Chondrocyte (in vitro differentiated cells): Measurements from ENCODE around the gene AUTS2. TPM values are rescaled to one million over a fixed set of nuclear protein-coding genes. Genes with fewer than 3 reads are reported as not detected.

Experiments used
- DNase-seq: peaks from one replicate; pipeline ENCODE4 v3.0.0; 2021; ENCODE audit warnings: mixed read lengths, low spot score
- H3K27ac Mint-ChIP-seq: one replicate; pipeline ENCODE4 v1.8.0; 2021; ENCODE audit warnings: mild to moderate bottlenecking, moderate library complexity, mixed read lengths; ENCODE audit not compliant: unreplicated experiment
- H3K27me3 Mint-ChIP-seq: 2 replicates; pipeline ENCODE4 v1.8.0; 2021; ENCODE audit warnings: low read depth, mixed read lengths
- H3K36me3 Mint-ChIP-seq: 2 replicates; pipeline ENCODE4 v1.8.0; 2021; ENCODE audit warnings: low read depth, mixed read lengths
- H3K4me1 Mint-ChIP-seq: 2 replicates; pipeline ENCODE4 v1.8.0; 2021; ENCODE audit warnings: low read depth, mild to moderate bottlenecking, mixed read lengths
- H3K4me3 Mint-ChIP-seq: one replicate; pipeline ENCODE4 v1.8.0; 2021; ENCODE audit warnings: mild to moderate bottlenecking, moderate library complexity, mixed read lengths; ENCODE audit not compliant: unreplicated experiment
- H3K9me3 Mint-ChIP-seq: 2 replicates; pipeline ENCODE4 v1.8.0; 2021; ENCODE audit warnings: low read depth, mixed read lengths
- CTCF ChIP-seq: fragments of 200-600 bp; sonication (generic); IDR thresholded peaks from 2 replicates; pipeline ENCODE4 v1.5.0; 2021; ENCODE audit warnings: antibody characterized with exemption, mild to moderate bottlenecking, moderate library complexity
- total RNA-seq: library from RNA; stranded (reverse); gene quantifications from 3 replicates; pipeline ENCODE4 v1.2.1, GENCODE V29; 2021

Gene AUTS2
- total RNA-seq, 1 donor from 2014 or later = 31.5 TPM

GRCh38 chr7:70494225-70495032, 896.2 kb downstream of the AUTS2 start:
- TF ChIP-seq CTCF = no peak
- no peaks in the 10 kb centered on the region for H3K36me3 Mint-ChIP-seq
- no peak overlapping the region for H3K4me3 Mint-ChIP-seq
- DNase-seq = no peak
- peak overlapping the region; percentile 60 for H3K27ac Mint-ChIP-seq
- no peaks in the 10 kb centered on the region for H3K27me3 Mint-ChIP-seq
- peaks cover 19% of the 10 kb centered on the region for H3K4me1 Mint-ChIP-seq
- no peaks in the 10 kb centered on the region for H3K9me3 Mint-ChIP-seq

DNA sequence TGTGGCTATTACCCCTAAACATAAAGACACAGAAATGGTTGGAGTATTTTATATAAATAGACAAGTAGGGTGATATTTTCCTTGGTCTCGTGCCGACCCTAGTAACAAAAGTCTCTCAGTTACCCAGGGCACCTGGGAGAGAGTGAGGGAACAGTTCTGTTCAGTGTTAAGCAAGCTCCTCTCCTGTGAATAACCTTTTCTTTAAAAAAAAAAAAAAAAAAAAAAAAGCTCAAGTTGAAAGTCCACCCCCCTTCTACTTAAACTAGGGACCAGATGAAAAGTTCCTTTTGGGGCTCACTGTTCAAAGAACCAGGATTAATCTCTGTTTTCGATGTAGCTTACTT, 896.7 kb downstream of the AUTS2 start:
- H3K4me1 Mint-ChIP-seq = peaks cover 14% of the 10 kb centered on the region
- DNase-seq = no peak
- H3K36me3 Mint-ChIP-seq = no peaks in the 10 kb centered on the region
- H3K27ac Mint-ChIP-seq = peak overlapping the region; percentile 60
- H3K4me3 Mint-ChIP-seq = no peak overlapping the region
- TF ChIP-seq CTCF = no peak
- H3K9me3 Mint-ChIP-seq = no peaks in the 10 kb centered on the region
- H3K27me3 Mint-ChIP-seq = no peaks in the 10 kb centered on the region

- TF ChIP-seq CTCF = no peak
- Mint-ChIP-seq H3K4me1 (peaks cover 9% of the 10 kb centered on the region), H3K27ac (no peak overlapping the region), H3K36me3 (no peaks in the 10 kb centered on the region), H3K9me3 (no peaks in the 10 kb centered on the region), H3K4me3 (no peak overlapping the region), H3K27me3 (no peaks in the 10 kb centered on the region)
- no peak for DNase-seq
Measured at GRCh38 chr7:70497793-70498192, 899.5 kb downstream of the AUTS2 start.

GRCh38 chr7:70498232-70498992, 900.1 kb downstream of the AUTS2 start:
- H3K9me3 Mint-ChIP-seq = no peaks in the 10 kb centered on the region
- peaks cover 9% of the 10 kb centered on the region for H3K4me1 Mint-ChIP-seq
- H3K36me3 Mint-ChIP-seq = no peaks in the 10 kb centered on the region
- DNase-seq = no peak
- H3K4me3 Mint-ChIP-seq = no peak overlapping the region
- no peaks in the 10 kb centered on the region for H3K27me3 Mint-ChIP-seq
- no peak for TF ChIP-seq CTCF
- H3K27ac Mint-ChIP-seq = no peak overlapping the region

- TF ChIP-seq CTCF = no peak
- no peak for DNase-seq
- Mint-ChIP-seq H3K4me3 (no peak overlapping the region), H3K36me3 (no peaks in the 10 kb centered on the region), H3K4me1 (no peaks in the 10 kb centered on the region), H3K27me3 (no peaks in the 10 kb centered on the region), H3K27ac (no peak overlapping the region), H3K9me3 (no peaks in the 10 kb centered on the region)
Measured at GRCh38 chr7:70500261-70500660, 902.0 kb downstream of the AUTS2 start.
